Sciatic nerve (tissue), 2 donors: ENCODE data around the gene GALNT16. TPM values are rescaled to one million over a fixed set of nuclear protein-coding genes. Genes with fewer than 3 reads are reported as not detected.
A peak's percentile ranks its signal among the peaks of the same experiment; 100 is the strongest.

Source experiments
- ATAC-seq: fragments of 200-7000 bp; cut with Tn5 transposase; one replicate; pipeline ENCODE4 v1.9.1; 2020; ENCODE audit warnings: mild to moderate bottlenecking, moderate library complexity
- DNase-seq: peaks from one replicate; pipeline ENCODE4 v3.0.0-alpha.2; 2020; ENCODE audit warnings: low spot score
- intact Hi-C: fragments of 100-400 bp; cut with DNase I; formaldehyde crosslinking; loops from one replicate; pipeline ENCODE4 v1.14.2; 2022
- total RNA-seq: library from RNA; stranded (reverse); fragmentation: NEBNext Ultra II Directional; extraction: Animal tissue kit (Norgen Biotek cat#: 25700); gene quantifications from one replicate; pipeline ENCODE4 v1.2.1, GENCODE V29; 2021
- donor health status: DM: no; HTN: no; CAD: no.
- donor health status: DM: no; HTN: no; CAD: no.

Gene GALNT16
- total RNA-seq, 1 donor from 2014 or later: 8.1 TPM

GRCh38 chr14:69326611-69327010 lies 66.7 kb downstream of the GALNT16 start:
- DNase-seq: no peak
- no peak for ATAC-seq

GRCh38 chr14:69327507-69327906 lies 67.5 kb downstream of the GALNT16 start:
- DNase-seq (peak; percentile 37), ATAC-seq (no peak)
- intact Hi-C loops: no loop called here

More at GRCh38 chr14:69326611-69327010, 66.7 kb downstream of the GALNT16 start:
- intact Hi-C loops: no loop called here

DNA sequence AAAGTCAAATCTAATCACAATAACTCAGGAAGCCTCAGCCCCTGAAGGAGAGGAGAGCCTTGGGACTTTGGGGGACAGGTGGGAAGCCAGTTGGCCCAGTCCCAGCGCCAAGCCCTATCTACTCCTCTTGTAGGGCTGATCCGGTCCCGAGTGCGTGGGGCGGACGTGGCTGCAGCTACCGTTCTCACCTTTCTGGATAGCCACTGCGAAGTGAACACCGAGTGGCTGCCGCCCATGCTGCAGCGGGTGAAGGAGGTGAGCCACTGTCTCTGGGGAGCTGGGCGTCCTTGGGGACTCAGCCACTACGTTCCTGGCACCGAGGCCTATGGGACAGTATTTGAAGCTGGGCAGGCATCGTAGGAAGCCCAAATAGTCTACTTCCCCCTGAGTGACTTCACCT lies 68.4 kb downstream of the GALNT16 start:
- intact Hi-C loops: no loop called here
- ATAC-seq (no peak), DNase-seq (peak; percentile 34)

GRCh38 chr14:69328765-69329164 lies 68.8 kb downstream of the GALNT16 start:
- intact Hi-C loops: no loop called here
- DNase-seq (no peak), ATAC-seq (no peak)

DNA sequence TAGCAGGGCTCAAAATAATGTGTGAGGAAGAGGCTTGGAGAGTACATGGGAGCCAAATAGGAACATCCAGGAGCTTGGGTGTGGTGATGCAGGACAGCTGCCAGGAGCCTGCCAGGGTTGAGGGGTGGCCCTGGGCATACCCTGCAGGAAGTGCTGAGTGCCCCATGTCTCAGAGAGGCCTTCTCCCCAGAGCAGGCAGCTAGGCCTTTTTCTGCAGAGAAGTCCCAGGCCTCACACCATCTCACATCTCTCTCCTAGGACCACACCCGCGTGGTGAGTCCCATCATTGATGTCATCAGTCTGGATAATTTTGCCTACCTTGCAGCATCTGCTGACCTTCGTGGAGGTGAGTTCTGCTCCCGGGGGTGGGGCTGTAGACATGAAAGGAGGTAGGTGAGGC lies 71.2 kb downstream of the GALNT16 start:
- ATAC-seq: no peak
- no peak for DNase-seq
- intact Hi-C loops: no loop called here

- ATAC-seq (no peak), DNase-seq (no peak)
- intact Hi-C loops: no loop called here
These were observed 72.9 kb downstream of the GALNT16 start for GRCh38 chr14:69332782-69333395.

DNA sequence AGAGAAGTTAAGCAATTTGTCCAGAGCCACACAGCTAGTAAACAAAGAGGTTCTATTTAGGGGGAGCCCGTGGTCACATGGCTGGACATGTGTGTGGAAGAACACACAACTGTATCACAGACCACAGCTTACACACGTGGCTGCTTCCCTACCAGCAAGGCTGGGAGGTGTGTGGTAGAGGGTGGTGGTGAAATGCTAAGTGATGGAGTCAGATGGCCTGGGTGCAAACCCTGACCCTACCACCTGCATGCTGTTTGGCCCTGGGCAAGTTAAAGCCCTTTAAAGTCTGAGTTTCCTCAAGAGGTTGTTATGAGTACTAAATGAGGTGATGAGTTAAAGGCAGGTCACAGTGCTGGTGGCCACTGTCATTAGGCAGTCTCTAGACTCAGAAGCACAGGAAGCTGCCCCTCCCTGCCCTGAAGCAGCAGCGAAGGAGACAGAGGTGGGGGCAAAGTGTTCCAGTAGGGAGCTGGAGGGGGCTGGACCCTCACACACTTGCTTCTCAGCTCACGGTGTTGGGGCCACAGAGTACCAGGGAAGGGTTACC lies 73.9 kb downstream of the GALNT16 start:
- DNase-seq (no peak), ATAC-seq (no peak)
- intact Hi-C loops: no loop called here

DNA sequence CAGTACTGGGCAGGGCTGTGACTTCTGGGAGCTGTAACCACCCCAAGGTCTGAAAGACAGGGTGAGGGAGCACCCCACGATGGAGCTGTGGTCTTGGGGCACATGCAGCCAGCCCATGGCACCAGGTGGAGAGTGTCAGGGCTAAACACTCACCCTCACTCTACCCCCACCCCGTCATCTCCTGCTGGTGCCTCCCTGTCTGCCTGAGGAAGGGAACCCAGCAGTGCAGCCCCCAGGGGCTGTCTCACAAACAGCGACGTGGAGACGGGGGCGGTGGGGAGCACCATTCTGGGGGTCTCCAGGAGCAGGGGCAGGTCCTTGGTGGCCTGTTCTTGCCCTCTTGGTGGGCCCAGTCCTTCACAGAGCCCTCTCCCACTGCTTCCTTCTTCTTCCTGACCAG lies 74.6 kb downstream of the GALNT16 start:
- DNase-seq (no peak), ATAC-seq (no peak)
- intact Hi-C loops: no loop called here

GRCh38 chr14:69335371-69335771 lies 75.4 kb downstream of the GALNT16 start:
- DNase-seq: no peak
- intact Hi-C loops: no loop called here
- peak; percentile 11 for ATAC-seq

DNA sequence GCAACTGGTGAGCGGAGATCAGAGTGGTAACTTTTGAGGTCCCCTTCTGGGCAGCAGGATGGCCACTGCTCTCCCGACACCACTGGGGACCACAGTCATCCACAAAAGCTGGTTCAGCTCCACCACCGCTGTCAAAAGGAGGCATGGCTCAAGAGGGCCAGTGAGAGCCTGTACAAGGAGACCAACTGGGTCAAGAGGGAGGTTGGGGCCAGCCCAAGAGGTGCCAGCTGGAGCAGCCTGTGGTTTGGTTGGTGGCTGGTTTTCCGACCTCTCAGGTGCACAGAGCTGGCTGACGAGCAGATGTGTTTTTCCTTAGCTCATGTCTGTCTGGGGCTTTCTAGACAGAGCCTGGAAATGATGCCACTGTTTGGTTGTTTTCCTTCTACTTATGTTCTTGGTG lies 78.0 kb downstream of the GALNT16 start:
- DNase-seq (no peak), ATAC-seq (no peak)
- intact Hi-C loops: no loop called here

DNA sequence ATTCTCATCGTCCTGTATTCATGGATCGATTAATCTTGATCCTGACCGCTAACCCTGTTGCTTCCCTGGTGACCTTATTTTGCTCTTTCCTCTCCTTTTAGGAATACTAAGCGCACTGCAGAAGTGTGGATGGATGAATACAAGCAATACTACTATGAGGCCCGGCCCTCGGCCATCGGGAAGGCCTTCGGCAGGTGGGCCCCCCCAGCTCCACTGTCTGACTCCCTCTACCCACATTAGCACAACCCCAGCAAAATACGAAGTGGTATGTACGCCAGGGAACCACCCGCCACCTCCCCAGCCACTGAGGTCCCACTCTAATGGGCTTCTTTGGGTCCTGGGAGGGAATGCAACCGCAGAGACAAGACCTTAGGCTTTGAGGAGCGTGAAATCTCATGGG lies 79.5 kb downstream of the GALNT16 start:
- no peak for DNase-seq
- intact Hi-C loops: no loop called here
- ATAC-seq: no peak

DNA sequence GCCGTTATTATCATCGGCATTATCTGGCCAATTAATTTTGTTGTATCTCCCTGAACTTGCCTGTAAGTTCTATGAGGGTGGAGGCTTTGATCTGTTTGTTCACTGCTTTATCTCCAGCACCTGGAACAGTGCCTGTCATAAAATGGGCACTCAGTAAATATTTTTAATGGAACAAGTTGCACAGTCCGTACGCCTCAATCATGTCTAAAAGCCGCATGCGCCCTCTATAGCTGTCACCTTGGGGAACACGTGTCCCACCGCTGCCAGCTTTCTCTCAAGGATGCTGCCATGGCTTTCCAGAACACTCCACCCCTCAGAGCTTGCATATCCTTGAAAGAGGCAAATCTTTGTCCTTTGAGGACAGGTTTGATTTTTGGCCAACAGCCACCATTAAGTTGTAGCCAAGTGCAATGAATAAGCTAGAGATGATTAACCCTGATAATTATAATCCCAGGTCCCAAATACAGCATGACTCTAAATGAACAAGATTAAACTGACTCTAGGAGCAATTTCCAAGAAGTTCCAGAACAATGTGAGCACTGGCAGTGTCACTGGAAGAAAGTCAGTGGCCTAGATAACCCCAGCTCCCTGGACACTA lies 83.1 kb downstream of the GALNT16 start:
- ATAC-seq (no peak), DNase-seq (no peak)
- intact Hi-C loops: no loop called here

GRCh38 chr14:69344171-69344570 lies 84.2 kb downstream of the GALNT16 start:
- no peak for ATAC-seq
- DNase-seq: no peak
- intact Hi-C loops: no loop called here

- DNase-seq (no peak), ATAC-seq (no peak)
- intact Hi-C loops: no loop called here
These were observed 85.4 kb downstream of the GALNT16 start for GRCh38 chr14:69345402-69345801.

DNA sequence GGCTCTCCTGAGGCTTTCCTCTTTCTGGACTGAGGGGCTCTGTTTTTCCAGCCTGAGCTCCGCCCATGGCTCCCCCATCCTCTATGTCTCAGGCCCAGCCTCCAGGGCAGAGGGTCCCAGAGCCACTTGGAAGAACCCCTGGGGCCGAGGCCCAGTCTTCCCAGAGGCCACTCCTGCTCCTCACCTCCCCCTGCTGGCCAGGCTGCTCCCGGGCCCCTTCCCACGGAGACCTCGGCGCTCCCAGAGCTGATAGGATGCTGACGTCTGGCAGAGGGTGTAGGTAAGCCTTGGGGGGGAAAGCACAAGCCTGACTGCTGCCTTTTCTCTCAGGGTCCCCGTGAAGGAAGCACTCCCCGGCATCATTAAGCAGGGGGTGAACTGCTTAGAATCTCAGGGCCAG lies 86.8 kb downstream of the GALNT16 start:
- intact Hi-C loops: no loop called here
- ATAC-seq: no peak
- DNase-seq: no peak

GRCh38 chr14:69349091-69349777 lies 89.3 kb downstream of the GALNT16 start:
- intact Hi-C loops: no loop called here
- DNase-seq (no peak), ATAC-seq (no peak)

- DNase-seq (no peak), ATAC-seq (no peak)
- intact Hi-C loops: no loop called here
These were observed 90.9 kb downstream of the GALNT16 start for GRCh38 chr14:69350892-69351291.

- ATAC-seq (no peak), DNase-seq (no peak)
- intact Hi-C loops: no loop called here
These were observed 91.4 kb downstream of the GALNT16 start for GRCh38 chr14:69351385-69351784.

DNA sequence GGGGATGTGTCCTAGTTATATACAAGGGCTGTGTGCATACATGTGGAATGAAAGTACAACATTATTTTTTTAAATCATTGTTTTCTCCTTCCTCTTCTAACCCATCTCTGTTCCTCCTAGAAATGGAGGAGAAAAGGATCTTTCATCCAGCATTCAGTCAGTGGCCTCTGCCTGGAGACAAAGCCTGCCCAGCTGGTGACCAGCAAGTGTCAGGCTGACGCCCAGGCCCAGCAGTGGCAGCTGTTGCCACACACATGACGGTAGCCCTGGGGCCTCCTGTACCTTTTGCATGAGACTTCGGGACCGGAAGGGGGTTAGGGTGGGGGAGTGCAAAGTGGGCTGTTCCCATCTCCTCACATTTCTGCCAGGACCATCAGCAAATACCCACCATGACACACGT lies 92.0 kb downstream of the GALNT16 start:
- DNase-seq: no peak

GRCh38 chr14:69353168-69353567 lies 93.2 kb downstream of the GALNT16 start:
- DNase-seq: no peak
- intact Hi-C loops: no loop called here
- no peak for ATAC-seq

More for the DNA sequence above, 92.0 kb downstream of the GALNT16 start:
- intact Hi-C loops: no loop called here
- no peak for ATAC-seq
